ENCODE results near the gene NHLH1.

GRCh38 chr1:160413716-160414115 is 46.8 kb downstream of the NHLH1 start:
- TF ChIP-seq CTCF (IDR thresholded peaks at IDR 0.05 in 2 of 3, conservative IDR thresholded peaks at IDR 0.05 in 1 of 3; ENCODE audit: control insufficient read depth in 2 of 3, extremely low read depth in 1 of 3, insufficient read depth in 1 of 3, low read depth in 3 of 3, low read length in 3 of 3) = no peak
- no peak for TF ChIP-seq NFXL1 (IDR thresholded peaks at IDR 0.05; ENCODE audit: borderline replicate concordance)
- TF ChIP-seq SREBF1 (IDR thresholded peaks at IDR 0.05; ENCODE audit: low read length) = no peak
- TF ChIP-seq PAX5 (IDR thresholded peaks at IDR 0.05; ENCODE audit: borderline replicate concordance, low read depth, low read length) = no peak
- TF ChIP-seq STAT3 (IDR thresholded peaks at IDR 0.05; ENCODE audit: low read depth, low read length) = no peak
- TF ChIP-seq FOS (IDR thresholded peaks at IDR 0.05; ENCODE audit: borderline replicate concordance, extremely low read depth, insufficient read length) = no peak
- no peak for TF ChIP-seq NFYA (IDR thresholded peaks at IDR 0.05; ENCODE audit: borderline replicate concordance, low read depth, low read length)
- TF ChIP-seq HSF1 (IDR thresholded peaks at IDR 0.05; ENCODE audit: low read depth, low read length) = no peak
- TF ChIP-seq POLR2AphosphoS2 (IDR thresholded peaks at IDR 0.05; ENCODE audit: low read depth, low read length) = no peak
